CD4-positive, alpha-beta T cell treated with Interleukin-4 for 1 hour (primary cell): ENCODE results near the gene ATP9B.

Experiments used
- DNase-seq, 2 donors: peaks; one replicate each; pipeline ENCODE4 v3.0.0-alpha.2; 2020 to 2022

ATP9B gene

GRCh38 chr18:79401494-79402208 lies 332.5 kb downstream of the ATP9B start:
- no peak for DNase-seq

GRCh38 chr18:79402209-79402576 lies 333.0 kb downstream of the ATP9B start:
- no peak for DNase-seq

GRCh38 chr18:79402977-79403722 lies 334.0 kb downstream of the ATP9B start:
- DNase-seq = peak; percentile 43 to 62

GRCh38 chr18:79403723-79404566 lies 334.8 kb downstream of the ATP9B start:
- DNase-seq = no peak

GRCh38 chr18:79404567-79404910 lies 335.3 kb downstream of the ATP9B start:
- peak in 1 of 2 donors; percentile 53 for DNase-seq

GRCh38 chr18:79405019-79405780 lies 336.0 kb downstream of the ATP9B start:
- DNase-seq = peak in 1 of 2 donors; percentile 50

GRCh38 chr18:79405781-79406575 lies 336.8 kb downstream of the ATP9B start:
- DNase-seq = peak; percentile 96 to 97

- DNase-seq = no peak
Measured at GRCh38 chr18:79406708-79407107, 337.5 kb downstream of the ATP9B start.

GRCh38 chr18:79409313-79409712 lies 340.1 kb downstream of the ATP9B start:
- no peak for DNase-seq

- DNase-seq = no peak
Measured at GRCh38 chr18:79410171-79410641, 341.0 kb downstream of the ATP9B start.

- no peak for DNase-seq
Measured at GRCh38 chr18:79410731-79411613, 341.8 kb downstream of the ATP9B start.

- DNase-seq = no peak
Measured at GRCh38 chr18:79411614-79412526, 342.7 kb downstream of the ATP9B start.

GRCh38 chr18:79413025-79413424 lies 343.8 kb downstream of the ATP9B start:
- DNase-seq = no peak

GRCh38 chr18:79413426-79413825 lies 344.2 kb downstream of the ATP9B start:
- DNase-seq = no peak

GRCh38 chr18:79413901-79414300 lies 344.7 kb downstream of the ATP9B start:
- DNase-seq = no peak

- DNase-seq = no peak
Measured at GRCh38 chr18:79416022-79416676, 347.0 kb downstream of the ATP9B start.

GRCh38 chr18:79416677-79417052 lies 347.5 kb downstream of the ATP9B start:
- no peak for DNase-seq

GRCh38 chr18:79418236-79418635 lies 349.0 kb downstream of the ATP9B start:
- no peak for DNase-seq

- no peak for DNase-seq
Measured at GRCh38 chr18:79418642-79419041, 349.4 kb downstream of the ATP9B start.
